ENCODE data around the gene CAMK2B.

- no peak for TF ChIP-seq CTCF (IDR thresholded peaks at IDR 0.05; ENCODE audit: low read depth, low read length, poor library complexity, severe bottlenecking)
- TF ChIP-seq EZH2phosphoT487 (IDR thresholded peaks at IDR 0.05; ENCODE audit: borderline replicate concordance, low read length), result no peak
These were observed 136.0 kb downstream of the CAMK2B start, which contains the start of gene GCK for GRCh38 chr7:44189286-44189992.
